Naive thymus-derived CD8-positive, alpha-beta T cell (primary cell): ENCODE results near the gene H6PD. TPM values are rescaled to one million over a fixed set of nuclear protein-coding genes. Genes with fewer than 3 reads are reported as not detected.

ENCODE experiments used
- ATAC-seq, 2 donors: fragments of 150-1000 bp; cut with Tn5 transposase in 1 of 2; sonication (Bioruptor Pico), chemical (Tn5 transposase) in 1 of 2; 1 replicate in 1 of 2; 2 replicates in 1 of 2; pipeline ENCODE4 v1.10.0; 2021; ENCODE audit warnings: mild to moderate bottlenecking in 2 of 2, moderate library complexity in 2 of 2
- POLR2A ChIA-PET: fragments of 350-600 bp; sonication (Branson Sonifier 250); formaldehyde crosslinking; loops from one replicate; lab custom pipeline; 2021; ENCODE audit warnings: antibody characterized with exemption; lab: Charles Lee
- DNase-seq, 10 donors: peaks; one replicate each; pipeline versions ENCODE4 v3.0.0 to v3.0.0-alpha.2; 2020 to 2022
- H3K27ac Mint-ChIP-seq, 10 donors: one replicate each; pipeline ENCODE4 v1.8.0; 2020 to 2022; ENCODE audit warnings: mild to moderate bottlenecking in 10 of 10, mixed read lengths in 10 of 10, moderate library complexity in 4 of 10, inconsistent platforms in 1 of 10
- H3K27me3 Mint-ChIP-seq, 5 donors: one replicate each; pipeline ENCODE4 v1.8.0; 2021 to 2022; ENCODE audit warnings: mixed read lengths in 5 of 5
- H3K36me3 Mint-ChIP-seq, 3 donors: one replicate each; pipeline ENCODE4 v1.8.0; 2020 to 2022; ENCODE audit warnings: mixed read lengths in 3 of 3, mild to moderate bottlenecking in 2 of 3, inconsistent platforms in 1 of 3
- H3K4me1 Mint-ChIP-seq, 4 donors: one replicate each; pipeline ENCODE4 v1.8.0; 2021 to 2022; ENCODE audit warnings: mixed read lengths in 4 of 4
- H3K4me3 Mint-ChIP-seq, 10 donors: one replicate each; pipeline ENCODE4 v1.8.0; 2020 to 2022; ENCODE audit warnings: mild to moderate bottlenecking in 10 of 10, mixed read lengths in 10 of 10, moderate library complexity in 6 of 10, inconsistent platforms in 1 of 10
- H3K9me3 Mint-ChIP-seq, 9 donors: one replicate each; pipeline ENCODE4 v1.8.0; 2020 to 2022; ENCODE audit warnings: mixed read lengths in 9 of 9, mild to moderate bottlenecking in 3 of 9, inconsistent platforms in 1 of 9, moderate library complexity in 1 of 9
- polyA plus RNA-seq, 3 donors: library from polyadenylated mRNA; unstranded; fragments of 300-500 nt; fragmentation: Illumina TruSeq; gene quantifications; one replicate each; pipeline ENCODE4 v1.2.3, GENCODE V29; 2021
- total RNA-seq, 8 experiments: library from RNA in 2 of 8; stranded (reverse) in 2 of 8; gene quantifications; one replicate each; pipeline ENCODE4 v1.2.3 and lab custom pipeline; 2021 to 2026

H6PD gene
- total and polyA plus RNA-seq, 5 experiments from 2014 or later, result 8.5 to 18.9 (median 14.9) TPM

DNA sequence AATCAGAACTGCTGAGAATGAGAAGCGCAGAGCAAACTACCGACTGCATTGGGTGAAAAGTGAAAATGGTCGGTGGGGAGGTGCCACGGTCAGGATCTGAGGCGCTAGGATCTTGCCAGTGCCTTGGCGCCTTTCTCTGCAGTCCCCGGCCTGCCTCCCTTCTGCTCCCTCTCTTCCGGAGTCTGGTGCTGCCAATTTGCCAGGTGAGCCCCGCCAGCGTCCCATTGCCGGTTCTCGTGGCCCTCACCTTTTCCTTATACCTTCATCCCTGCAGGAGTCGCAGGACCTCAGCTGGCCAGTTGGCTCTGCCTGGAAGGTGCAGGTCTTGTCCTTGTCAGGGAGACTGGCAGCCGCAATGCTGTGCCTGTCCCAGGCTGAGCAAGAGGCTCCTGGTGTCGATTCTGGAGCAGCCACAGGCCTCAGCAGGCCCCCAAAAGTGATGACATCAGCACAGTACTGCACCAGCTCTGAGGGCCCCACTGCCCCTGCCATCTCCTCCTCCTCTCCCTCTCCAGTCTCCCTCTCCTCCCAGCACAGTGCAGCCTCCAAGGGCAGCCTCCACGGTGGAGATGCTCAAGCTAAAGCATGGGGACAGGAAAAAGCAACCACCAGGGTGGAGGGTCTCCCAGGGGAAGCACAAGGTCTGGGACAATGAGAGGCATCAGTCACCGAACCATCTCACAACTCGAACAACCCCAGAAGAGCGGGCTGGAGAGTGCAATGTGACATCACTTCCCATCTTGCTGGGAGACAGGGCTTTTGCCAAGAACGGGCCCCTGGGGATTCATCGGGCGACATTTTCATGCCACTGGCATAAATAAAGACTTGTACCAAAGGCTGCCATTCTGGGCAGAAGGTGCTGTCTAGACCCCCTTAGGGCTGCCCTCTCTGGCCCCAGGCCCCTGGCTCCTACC lies 37.1 kb upstream of the H6PD start:
- DNase-seq (no peak), ATAC-seq (no peak)
- Mint-ChIP-seq H3K27me3 (peaks cover 20 to 63% (median 50%) of the 10 kb centered on the region in 5 donors), H3K36me3 (no peaks in the 10 kb centered on the region), H3K4me3 (no peak overlapping the region), H3K27ac (no peak overlapping the region), H3K9me3 (no peaks in the 10 kb centered on the region), H3K4me1 (peaks cover 11 to 32% (median 31%) of the 10 kb centered on the region in 4 donors)
- POLR2A ChIA-PET, result interaction anchor here (2.0 kb wide), 1 partner anchor 86 kb away, joined by 6 read pairs; no protein-coding TSS in a partner anchor

GRCh38 chr1:9198538-9199361 lies 35.8 kb upstream of the H6PD start:
- Mint-ChIP-seq H3K4me3 (peak overlapping the region in 1 of 10 donors; percentile 31), H3K27ac (no peak overlapping the region), H3K27me3 (peaks cover 27 to 77% (median 61%) of the 10 kb centered on the region in 5 donors), H3K4me1 (peaks cover 22 to 45% (median 44%) of the 10 kb centered on the region in 4 donors), H3K36me3 (no peaks in the 10 kb centered on the region), H3K9me3 (no peaks in the 10 kb centered on the region)
- POLR2A ChIA-PET, result no interaction called here
- DNase-seq, result no peak
- ATAC-seq, result no peak

DNA sequence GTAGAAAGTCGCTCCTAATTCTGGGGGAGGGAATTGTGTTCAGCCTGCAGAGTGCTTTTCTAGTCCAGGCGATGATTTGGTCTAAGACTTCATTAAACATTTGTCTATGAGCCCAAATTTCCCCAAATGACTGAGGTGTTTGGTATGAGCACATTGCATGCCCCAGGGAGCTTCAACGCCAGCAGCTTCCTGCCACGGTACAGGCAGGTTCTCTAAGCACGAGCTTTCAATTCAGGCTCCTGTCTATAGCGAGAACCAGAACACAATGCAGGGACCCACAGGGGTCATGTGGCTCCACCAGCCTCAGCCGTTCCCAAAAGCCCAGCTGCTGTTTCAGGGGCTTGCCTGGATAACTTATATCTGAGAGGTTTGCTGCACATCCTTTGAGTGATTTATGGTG lies 34.1 kb upstream of the H6PD start:
- H3K27me3 Mint-ChIP-seq, result peaks cover 34 to 91% (median 69%) of the 10 kb centered on the region in 5 donors
- H3K4me3 Mint-ChIP-seq, result no peak overlapping the region
- ATAC-seq (no peak), DNase-seq (no peak)
- peaks cover 0 to 2% (median 0%) of the 10 kb centered on the region in 3 donors for H3K36me3 Mint-ChIP-seq
- no peak overlapping the region for H3K27ac Mint-ChIP-seq
- no peaks in the 10 kb centered on the region for H3K9me3 Mint-ChIP-seq
- POLR2A ChIA-PET, result no interaction called here
- H3K4me1 Mint-ChIP-seq, result peaks cover 23 to 54% (median 49%) of the 10 kb centered on the region in 4 donors

GRCh38 chr1:9201401-9202239 lies 33.0 kb upstream of the H6PD start:
- H3K27ac Mint-ChIP-seq, result peak overlapping the region in 2 of 10 donors; percentile 65 to 66
- H3K27me3 Mint-ChIP-seq, result peaks cover 40 to 95% (median 75%) of the 10 kb centered on the region in 5 donors
- DNase-seq, result peak in 2 of 10 donors; percentile 31 to 40
- H3K9me3 Mint-ChIP-seq, result no peaks in the 10 kb centered on the region
- H3K36me3 Mint-ChIP-seq, result peaks cover 0 to 2% (median 0%) of the 10 kb centered on the region in 3 donors
- POLR2A ChIA-PET, result interaction anchor here (0.6 to 0.8 kb wide), 2 partner anchors 35 to 72 kb away, joined by 3 to 4 read pairs; partner anchors contain the start of gene GPR157
- peaks cover 23 to 51% (median 43%) of the 10 kb centered on the region in 4 donors for H3K4me1 Mint-ChIP-seq
- peak overlapping the region; percentile 42 to 81 (median 73) for H3K4me3 Mint-ChIP-seq
- ATAC-seq, result peak; percentile 49 to 53

DNA sequence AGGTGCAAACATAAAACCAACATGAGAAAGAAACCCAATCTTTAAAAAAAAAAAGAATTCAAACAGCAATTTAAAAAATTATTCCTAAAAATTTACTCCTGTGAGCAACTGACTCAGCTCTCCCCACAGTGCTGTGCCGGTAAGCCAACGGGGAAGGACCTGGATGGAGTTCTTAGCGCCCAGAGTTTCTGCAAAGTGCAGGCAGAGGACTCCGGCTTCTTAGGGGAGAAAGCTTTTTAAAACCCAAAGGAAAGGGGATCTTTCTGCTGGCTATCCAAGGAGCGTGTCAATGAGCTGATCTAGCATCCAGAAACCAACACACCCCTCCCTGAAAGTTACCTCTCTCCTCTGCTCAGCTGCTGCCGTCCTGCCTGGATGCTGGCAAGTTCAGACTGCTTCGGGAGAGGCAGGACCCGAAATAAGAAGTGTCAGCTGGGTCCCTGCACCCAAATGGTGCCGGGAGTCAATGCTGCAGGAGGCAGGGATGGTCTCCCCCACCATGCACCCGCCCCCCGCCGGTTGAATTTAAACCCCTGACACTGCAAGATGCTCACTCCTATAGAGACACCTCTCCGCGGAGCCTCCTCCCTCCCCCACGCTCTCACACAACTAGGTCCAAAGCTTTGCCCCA lies 32.2 kb upstream of the H6PD start:
- POLR2A ChIA-PET, result interaction anchor here (0.6 kb wide), 1 partner anchor 34 kb away, joined by 4 read pairs; no protein-coding TSS in a partner anchor
- peaks cover 0 to 2% (median 0%) of the 10 kb centered on the region in 3 donors for H3K36me3 Mint-ChIP-seq
- peak; percentile 28 to 55 for ATAC-seq

GRCh38 chr1:9203511-9203982 lies 31.0 kb upstream of the H6PD start:
- peak overlapping the region in 1 of 10 donors; percentile 41 for H3K27ac Mint-ChIP-seq
- ATAC-seq, result peak; percentile 61 to 83
- H3K4me1 Mint-ChIP-seq, result peaks cover 22 to 49% (median 40%) of the 10 kb centered on the region in 4 donors
- H3K36me3 Mint-ChIP-seq, result peaks cover 0 to 2% (median 0%) of the 10 kb centered on the region in 3 donors
- no peaks in the 10 kb centered on the region for H3K9me3 Mint-ChIP-seq
- H3K27me3 Mint-ChIP-seq, result peaks cover 49 to 93% (median 71%) of the 10 kb centered on the region in 5 donors
- POLR2A ChIA-PET, result no interaction called here
- peak overlapping the region in 9 of 10 donors; percentile 0 to 79 (median 7) for H3K4me3 Mint-ChIP-seq
- peak in 5 of 10 donors; percentile 19 to 61 (median 45) for DNase-seq

More for the DNA sequence above, 32.2 kb upstream of the H6PD start:
- H3K4me1 Mint-ChIP-seq, result peaks cover 23 to 51% (median 40%) of the 10 kb centered on the region in 4 donors
- no peaks in the 10 kb centered on the region for H3K9me3 Mint-ChIP-seq
- H3K27me3 Mint-ChIP-seq, result peaks cover 45 to 93% (median 71%) of the 10 kb centered on the region in 5 donors
- no peak overlapping the region for H3K27ac Mint-ChIP-seq
- peak in 1 of 10 donors; percentile 22 for DNase-seq
- H3K4me3 Mint-ChIP-seq, result peak overlapping the region; percentile 34 to 80 (median 70)

- DNase-seq (no peak), ATAC-seq (no peak)
- H3K27me3 Mint-ChIP-seq, result peaks cover 48 to 94% (median 70%) of the 10 kb centered on the region in 5 donors
- H3K4me1 Mint-ChIP-seq, result peaks cover 22 to 46% (median 40%) of the 10 kb centered on the region in 4 donors
- H3K36me3 Mint-ChIP-seq, result peaks cover 0 to 2% (median 0%) of the 10 kb centered on the region in 3 donors
- H3K9me3 Mint-ChIP-seq, result no peaks in the 10 kb centered on the region
- peak overlapping the region in 1 of 10 donors; percentile 29 for H3K27ac Mint-ChIP-seq
- H3K4me3 Mint-ChIP-seq, result peak overlapping the region in 2 of 10 donors; percentile 39 to 65
- POLR2A ChIA-PET, result no interaction called here
These were observed 30.3 kb upstream of the H6PD start for GRCh38 chr1:9204156-9204720.

GRCh38 chr1:9207086-9207485 lies 27.5 kb upstream of the H6PD start:
- POLR2A ChIA-PET, result no interaction called here
- peaks cover 34 to 86% (median 55%) of the 10 kb centered on the region in 5 donors for H3K27me3 Mint-ChIP-seq
- H3K4me3 Mint-ChIP-seq, result no peak overlapping the region
- DNase-seq (no peak), ATAC-seq (no peak)
- no peak overlapping the region for H3K27ac Mint-ChIP-seq
- H3K36me3 Mint-ChIP-seq, result peaks cover 0 to 2% (median 0%) of the 10 kb centered on the region in 3 donors
- peaks cover 13 to 25% (median 22%) of the 10 kb centered on the region in 4 donors for H3K4me1 Mint-ChIP-seq
- no peaks in the 10 kb centered on the region for H3K9me3 Mint-ChIP-seq

GRCh38 chr1:9207715-9208114 lies 26.9 kb upstream of the H6PD start:
- no peak for DNase-seq
- no peak for ATAC-seq
- H3K27me3 Mint-ChIP-seq, result peaks cover 33 to 80% (median 50%) of the 10 kb centered on the region in 5 donors
- H3K9me3 Mint-ChIP-seq, result no peaks in the 10 kb centered on the region
- no peak overlapping the region for H3K27ac Mint-ChIP-seq
- POLR2A ChIA-PET, result no interaction called here
- peaks cover 0 to 2% (median 0%) of the 10 kb centered on the region in 3 donors for H3K36me3 Mint-ChIP-seq
- no peak overlapping the region for H3K4me3 Mint-ChIP-seq
- peaks cover 10 to 19% (median 16%) of the 10 kb centered on the region in 4 donors for H3K4me1 Mint-ChIP-seq

DNA sequence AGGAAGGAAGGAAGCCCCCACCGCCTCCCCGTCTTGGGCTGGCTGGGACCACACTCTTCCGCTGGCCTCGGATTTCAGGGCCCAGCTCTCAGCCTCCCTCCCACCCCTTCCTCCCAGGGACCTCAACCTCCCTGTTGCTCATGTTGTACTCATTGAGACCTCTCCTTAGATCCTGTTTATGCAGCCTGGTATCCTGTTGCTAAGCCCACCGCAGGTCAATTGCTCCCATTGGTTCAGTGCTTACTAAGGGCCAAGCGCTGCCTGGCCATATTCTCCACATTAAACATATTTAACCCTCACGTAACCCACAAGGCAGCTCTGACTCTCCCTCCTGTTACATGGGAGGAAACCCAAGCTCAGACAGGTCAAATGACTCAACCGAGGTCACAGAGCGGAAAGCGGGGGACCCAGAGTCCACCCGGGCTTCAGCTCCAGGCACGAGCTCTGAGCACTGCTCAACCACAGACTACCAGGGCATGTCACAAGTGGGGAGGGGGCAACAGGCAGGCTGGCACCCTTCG lies 23.2 kb upstream of the H6PD start:
- H3K27ac Mint-ChIP-seq, result peak overlapping the region in 2 of 10 donors; percentile 15 to 45
- DNase-seq (no peak), ATAC-seq (no peak)
- POLR2A ChIA-PET, result no interaction called here
- peaks cover 14 to 46% (median 21%) of the 10 kb centered on the region in 5 donors for H3K27me3 Mint-ChIP-seq
- no peaks in the 10 kb centered on the region for H3K9me3 Mint-ChIP-seq
- H3K4me1 Mint-ChIP-seq, result no peaks in the 10 kb centered on the region
- H3K4me3 Mint-ChIP-seq, result no peak overlapping the region
- H3K36me3 Mint-ChIP-seq, result no peaks in the 10 kb centered on the region
